KMS-11 (cell line): Measurements from ENCODE around the gene CDC42BPB.

ENCODE experiments used
- H2AFZ ChIP-seq: fragments of 200-600 bp; sonication (generic); 2 replicates; pipeline ENCODE4 v1.6.1; 2016; ENCODE audit warnings: antibody characterized with exemption, mixed run types, low read depth
- H3K27ac ChIP-seq: fragments of 200-600 bp; sonication (generic); 2 replicates; pipeline ENCODE4 v1.6.1; 2016; ENCODE audit warnings: mild to moderate bottlenecking, mixed run types
- H3K27me3 ChIP-seq: fragments of 200-600 bp; sonication (generic); 2 replicates; pipeline ENCODE4 v1.6.1; 2017; ENCODE audit warnings: mild to moderate bottlenecking, low read depth, mixed run types, moderate library complexity; ENCODE audit not compliant: insufficient read depth
- H3K36me3 ChIP-seq: fragments of 200-600 bp; sonication (generic); 2 replicates; pipeline ENCODE4 v1.6.1; 2017; ENCODE audit warnings: mild to moderate bottlenecking, mixed run types; ENCODE audit not compliant: insufficient read depth
- H3K4me1 ChIP-seq: fragments of 200-600 bp; sonication (generic); 2 replicates; pipeline ENCODE4 v1.6.1; 2016; ENCODE audit warnings: mild to moderate bottlenecking, low read depth, mixed run types; ENCODE audit not compliant: poor library complexity, severe bottlenecking
- H3K4me2 ChIP-seq: fragments of 200-600 bp; sonication (generic); 2 replicates; pipeline ENCODE4 v1.7.0; 2016; ENCODE audit warnings: mild to moderate bottlenecking, mixed run types
- H3K4me3 ChIP-seq: fragments of 200-600 bp; sonication (generic); IDR thresholded peaks from 2 replicates; pipeline ENCODE4 v1.6.1; 2017; ENCODE audit warnings: low read depth, low read length, mixed read lengths; ENCODE audit not compliant: insufficient read depth
- H3K79me2 ChIP-seq: fragments of 200-600 bp; sonication (generic); 2 replicates; pipeline ENCODE4 v1.6.1; 2016; ENCODE audit warnings: low read depth, mixed run types; ENCODE audit not compliant: insufficient read depth
- H3K9ac ChIP-seq: fragments of 200-600 bp; sonication (generic); 2 replicates; pipeline ENCODE4 v1.6.1; 2016; ENCODE audit warnings: mild to moderate bottlenecking, mixed run types
- H4K20me1 ChIP-seq: fragments of 200-600 bp; sonication (generic); 2 replicates; pipeline ENCODE4 v1.6.1; 2016; ENCODE audit warnings: mild to moderate bottlenecking, mixed run types; ENCODE audit not compliant: insufficient read depth
- TF ChIP-seq, protein P1 (sequence below): fragments of 200-600 bp; sonication (generic); conservative IDR thresholded peaks from 2 replicates; pipeline ENCODE4 v1.6.1; 2017; ENCODE audit warnings: low read depth, mild to moderate bottlenecking, antibody characterized with exemption, low read length, moderate library complexity, mixed read lengths

Gene CDC42BPB

DNA sequence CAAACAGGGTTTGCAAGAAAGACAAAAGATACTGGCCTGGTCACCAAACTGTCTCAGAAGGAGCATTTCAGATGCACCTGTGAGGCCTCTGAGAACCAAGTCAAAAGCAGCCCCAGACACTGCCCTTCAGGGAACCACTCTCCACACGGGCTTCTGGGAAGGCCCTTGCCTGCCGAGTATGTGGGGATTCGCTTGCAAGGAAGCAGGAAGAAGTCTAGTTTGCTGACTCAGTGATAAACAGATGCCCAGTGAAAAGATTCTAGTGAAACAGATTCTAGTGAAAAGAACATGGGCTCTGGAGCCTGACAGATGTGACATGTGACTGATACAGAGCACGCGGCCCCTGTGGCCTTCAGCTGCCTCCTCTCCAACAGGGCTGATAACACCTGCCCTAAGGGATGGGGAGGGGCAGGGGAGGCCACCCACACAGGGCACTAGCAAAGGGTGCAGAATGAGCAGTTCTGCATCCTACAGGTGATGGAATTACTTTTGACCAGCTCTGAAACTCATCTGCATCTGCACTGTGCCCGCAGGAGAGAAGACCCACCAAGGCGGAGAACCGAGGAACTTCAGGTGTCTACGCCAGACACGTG, 115.8 kb downstream of the CDC42BPB start:
- H4K20me1 ChIP-seq, result no peaks in the 10 kb centered on the region
- H3K79me2 ChIP-seq, result no peaks in the 10 kb centered on the region
- no peak overlapping the region for H3K4me3 ChIP-seq
- H3K9ac ChIP-seq, result no peak overlapping the region
- TF ChIP-seq, protein P1, sequence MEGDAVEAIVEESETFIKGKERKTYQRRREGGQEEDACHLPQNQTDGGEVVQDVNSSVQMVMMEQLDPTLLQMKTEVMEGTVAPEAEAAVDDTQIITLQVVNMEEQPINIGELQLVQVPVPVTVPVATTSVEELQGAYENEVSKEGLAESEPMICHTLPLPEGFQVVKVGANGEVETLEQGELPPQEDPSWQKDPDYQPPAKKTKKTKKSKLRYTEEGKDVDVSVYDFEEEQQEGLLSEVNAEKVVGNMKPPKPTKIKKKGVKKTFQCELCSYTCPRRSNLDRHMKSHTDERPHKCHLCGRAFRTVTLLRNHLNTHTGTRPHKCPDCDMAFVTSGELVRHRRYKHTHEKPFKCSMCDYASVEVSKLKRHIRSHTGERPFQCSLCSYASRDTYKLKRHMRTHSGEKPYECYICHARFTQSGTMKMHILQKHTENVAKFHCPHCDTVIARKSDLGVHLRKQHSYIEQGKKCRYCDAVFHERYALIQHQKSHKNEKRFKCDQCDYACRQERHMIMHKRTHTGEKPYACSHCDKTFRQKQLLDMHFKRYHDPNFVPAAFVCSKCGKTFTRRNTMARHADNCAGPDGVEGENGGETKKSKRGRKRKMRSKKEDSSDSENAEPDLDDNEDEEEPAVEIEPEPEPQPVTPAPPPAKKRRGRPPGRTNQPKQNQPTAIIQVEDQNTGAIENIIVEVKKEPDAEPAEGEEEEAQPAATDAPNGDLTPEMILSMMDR, result no peak
- H2AFZ ChIP-seq, result no peak overlapping the region
- no peaks in the 10 kb centered on the region for H3K4me1 ChIP-seq
- no peaks in the 10 kb centered on the region for H3K27me3 ChIP-seq
- H3K27ac ChIP-seq, result no peak overlapping the region
- no peaks in the 10 kb centered on the region for H3K36me3 ChIP-seq
- H3K4me2 ChIP-seq, result no peak overlapping the region

- Histone ChIP-seq H3K27me3 (no peaks in the 10 kb centered on the region), H3K4me3 (no peak overlapping the region), H3K4me2 (no peak overlapping the region), H4K20me1 (no peaks in the 10 kb centered on the region), H3K79me2 (no peaks in the 10 kb centered on the region), H3K4me1 (no peaks in the 10 kb centered on the region), H3K9ac (no peak overlapping the region), H2AFZ (no peak overlapping the region), H3K27ac (no peak overlapping the region), H3K36me3 (no peaks in the 10 kb centered on the region)
- TF ChIP-seq, protein P1, result no peak
Measured at GRCh38 chr14:102940729-102941362, 116.5 kb downstream of the CDC42BPB start.

DNA sequence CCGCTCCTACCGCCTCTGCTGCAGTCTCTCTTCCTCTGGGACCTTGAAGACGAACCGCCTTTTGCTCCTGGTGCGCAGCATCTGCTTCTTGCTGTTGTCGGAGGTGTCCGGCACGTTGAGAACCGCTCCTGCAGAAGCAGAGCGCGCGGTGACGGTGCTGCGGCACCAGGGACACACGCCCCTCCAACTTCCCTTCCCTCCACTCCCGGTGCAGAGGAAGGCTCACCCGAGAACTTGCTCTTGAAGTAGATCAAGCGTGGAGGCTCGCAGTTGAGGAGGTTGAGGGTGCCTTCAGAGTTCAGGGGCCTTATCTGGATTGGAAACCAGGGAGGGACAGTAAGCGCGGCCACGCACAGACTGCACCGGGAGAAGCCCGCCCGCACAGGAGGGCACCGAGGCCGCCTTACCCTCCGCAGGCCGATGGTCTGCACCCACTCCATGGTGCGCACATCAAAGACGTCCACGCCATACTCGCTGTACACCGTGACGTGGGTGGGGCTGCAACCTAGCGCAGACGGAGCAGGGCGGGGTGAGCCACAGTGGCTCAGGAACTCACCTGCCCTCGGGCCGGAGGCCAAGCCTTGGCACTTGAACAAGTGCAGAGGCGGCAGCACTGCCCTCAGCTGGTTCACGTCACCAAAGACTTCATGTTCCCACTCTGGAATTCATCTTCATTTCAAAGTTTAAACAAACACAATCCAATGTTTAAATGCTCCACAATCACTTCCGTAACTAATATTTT, 117.4 kb downstream of the CDC42BPB start:
- H4K20me1 ChIP-seq, result no peaks in the 10 kb centered on the region
- no peaks in the 10 kb centered on the region for H3K36me3 ChIP-seq
- no peaks in the 10 kb centered on the region for H3K27me3 ChIP-seq
- H2AFZ ChIP-seq, result no peak overlapping the region
- no peaks in the 10 kb centered on the region for H3K4me1 ChIP-seq
- H3K79me2 ChIP-seq, result no peaks in the 10 kb centered on the region
- H3K4me3 ChIP-seq, result no peak overlapping the region
- TF ChIP-seq, protein P1, result no peak
- H3K9ac ChIP-seq, result no peak overlapping the region
- H3K4me2 ChIP-seq, result no peak overlapping the region
- no peak overlapping the region for H3K27ac ChIP-seq

GRCh38 chr14:102939329-102939728, 118.0 kb downstream of the CDC42BPB start:
- Histone ChIP-seq H3K36me3 (no peaks in the 10 kb centered on the region), H3K4me1 (no peaks in the 10 kb centered on the region), H3K9ac (no peak overlapping the region)

More at GRCh38 chr14:102939329-102939728, 118.0 kb downstream of the CDC42BPB start:
- Histone ChIP-seq H3K27me3 (no peaks in the 10 kb centered on the region), H2AFZ (no peak overlapping the region), H4K20me1 (no peaks in the 10 kb centered on the region), H3K4me3 (no peak overlapping the region), H3K4me2 (no peak overlapping the region), H3K79me2 (no peaks in the 10 kb centered on the region), H3K27ac (no peak overlapping the region)
- TF ChIP-seq, protein P1, result no peak
